Breast epithelium (tissue), 3 donors: Measurements from ENCODE around the gene C1orf216.

Source experiments
- POLR2AphosphoS5 ChIP-seq, 3 donors: sonication (generic); formaldehyde crosslinking; IDR thresholded peaks; one replicate each; pipeline ENCODE4 v1.6.1; 2017; ENCODE audit warnings: antibody characterized with exemption in 3 of 3
- TF ChIP-seq, protein P1 (sequence below), 3 donors: fragments of 450-650 bp; IDR thresholded peaks; one replicate each; pipeline ENCODE4 v1.5.1; 2016 to 2017; ENCODE audit warnings: antibody characterized with exemption in 3 of 3, mild to moderate bottlenecking in 3 of 3, moderate library complexity in 3 of 3

DNA sequence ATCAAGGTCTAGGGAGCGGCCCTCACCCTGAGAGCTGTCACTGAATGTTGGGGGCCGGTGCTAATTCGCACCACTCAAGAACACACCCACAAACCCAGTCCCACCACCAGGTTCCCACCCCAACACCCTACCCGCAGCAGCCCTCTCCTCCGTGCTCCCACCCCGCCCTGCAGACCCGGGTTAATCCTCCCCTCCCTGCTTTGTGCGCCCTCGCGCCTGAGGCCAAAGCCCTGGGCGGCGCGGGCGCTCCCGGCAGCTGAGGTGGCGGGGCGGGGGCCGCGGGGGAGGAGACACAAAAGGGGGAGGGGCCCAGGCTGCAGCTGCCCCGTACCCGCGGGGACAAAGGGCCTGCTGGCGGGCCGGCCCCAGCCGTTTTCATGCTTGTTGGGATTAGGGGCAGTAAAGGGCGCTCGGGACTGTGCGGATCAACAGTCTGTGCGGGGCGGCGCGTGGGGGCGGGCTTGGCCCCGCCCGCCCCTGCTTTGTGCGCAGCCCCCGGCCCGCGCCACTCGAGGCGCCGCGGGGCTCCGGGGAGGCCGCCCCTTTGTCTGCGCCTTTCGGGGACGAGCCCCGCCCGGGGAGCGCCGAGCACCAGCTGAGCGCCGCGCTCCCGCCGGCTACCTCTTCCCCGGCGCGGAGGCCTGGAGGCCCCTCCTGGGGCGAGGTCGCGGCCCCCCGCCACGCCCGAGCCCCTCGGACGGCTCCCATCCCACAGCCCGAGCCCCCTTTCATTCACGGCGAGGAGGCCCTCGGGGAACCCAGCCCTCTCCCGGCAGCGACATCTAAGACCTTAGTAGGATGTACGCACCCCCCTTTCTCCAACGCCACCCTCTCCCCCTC, 10.9 kb downstream of the C1orf216 start:
- TF ChIP-seq, protein P1, sequence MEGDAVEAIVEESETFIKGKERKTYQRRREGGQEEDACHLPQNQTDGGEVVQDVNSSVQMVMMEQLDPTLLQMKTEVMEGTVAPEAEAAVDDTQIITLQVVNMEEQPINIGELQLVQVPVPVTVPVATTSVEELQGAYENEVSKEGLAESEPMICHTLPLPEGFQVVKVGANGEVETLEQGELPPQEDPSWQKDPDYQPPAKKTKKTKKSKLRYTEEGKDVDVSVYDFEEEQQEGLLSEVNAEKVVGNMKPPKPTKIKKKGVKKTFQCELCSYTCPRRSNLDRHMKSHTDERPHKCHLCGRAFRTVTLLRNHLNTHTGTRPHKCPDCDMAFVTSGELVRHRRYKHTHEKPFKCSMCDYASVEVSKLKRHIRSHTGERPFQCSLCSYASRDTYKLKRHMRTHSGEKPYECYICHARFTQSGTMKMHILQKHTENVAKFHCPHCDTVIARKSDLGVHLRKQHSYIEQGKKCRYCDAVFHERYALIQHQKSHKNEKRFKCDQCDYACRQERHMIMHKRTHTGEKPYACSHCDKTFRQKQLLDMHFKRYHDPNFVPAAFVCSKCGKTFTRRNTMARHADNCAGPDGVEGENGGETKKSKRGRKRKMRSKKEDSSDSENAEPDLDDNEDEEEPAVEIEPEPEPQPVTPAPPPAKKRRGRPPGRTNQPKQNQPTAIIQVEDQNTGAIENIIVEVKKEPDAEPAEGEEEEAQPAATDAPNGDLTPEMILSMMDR (IDR thresholded peaks at IDR 0.05) = no peak
- no peak for TF ChIP-seq POLR2AphosphoS5 (IDR thresholded peaks at IDR 0.05)
